NCI-H2171 (cell line): ENCODE results near the gene FUBP3.

ENCODE experiments used
- DNase-seq: peaks from one replicate; lab custom pipeline; 2025; lab: John Stamatoyannopoulos, UW

Gene FUBP3

GRCh38 chr9:130578865-130579737 is at the start of gene FUBP3:
TSS of gene FUBP3 (plus strand) at chr9:130579577. CDS start at chr9:130579681, 104 bp downstream.
- peak; percentile 97 for DNase-seq

- no peak for DNase-seq
Observed at GRCh38 chr9:130530938-130531337, 48.4 kb upstream of the FUBP3 start.

GRCh38 chr9:130531670-130532069 is 47.7 kb upstream of the FUBP3 start:
- no peak for DNase-seq

GRCh38 chr9:130532426-130533080 is 46.8 kb upstream of the FUBP3 start:
- no peak for DNase-seq

GRCh38 chr9:130535818-130536521 is 43.4 kb upstream of the FUBP3 start:
- peak; percentile 78 for DNase-seq

- DNase-seq, result no peak
Observed at GRCh38 chr9:130536701-130537107, 42.7 kb upstream of the FUBP3 start.

GRCh38 chr9:130537346-130538050 is 41.9 kb upstream of the FUBP3 start:
- no peak for DNase-seq

GRCh38 chr9:130539420-130540223 is 39.8 kb upstream of the FUBP3 start:
- no peak for DNase-seq

GRCh38 chr9:130541533-130541932 is 37.8 kb upstream of the FUBP3 start:
- no peak for DNase-seq

- no peak for DNase-seq
Observed at GRCh38 chr9:130542038-130542437, 37.3 kb upstream of the FUBP3 start.

GRCh38 chr9:130542457-130543228 is 36.7 kb upstream of the FUBP3 start:
- no peak for DNase-seq

GRCh38 chr9:130543368-130543767 is 36.0 kb upstream of the FUBP3 start:
- no peak for DNase-seq

- no peak for DNase-seq
Observed at GRCh38 chr9:130543859-130544258, 35.5 kb upstream of the FUBP3 start.

- DNase-seq, result no peak
Observed at GRCh38 chr9:130544364-130544763, 35.0 kb upstream of the FUBP3 start.

GRCh38 chr9:130548103-130548502 is 31.3 kb upstream of the FUBP3 start:
- no peak for DNase-seq

- peak; percentile 47 for DNase-seq
Observed at GRCh38 chr9:130549093-130549735, 30.2 kb upstream of the FUBP3 start.

- no peak for DNase-seq
Observed at GRCh38 chr9:130554606-130555005, 24.8 kb upstream of the FUBP3 start.

- no peak for DNase-seq
Observed at GRCh38 chr9:130555061-130555460, 24.3 kb upstream of the FUBP3 start.

GRCh38 chr9:130555968-130556367 is 23.4 kb upstream of the FUBP3 start:
- DNase-seq, result no peak
